ENCODE measurements around the gene LGR4. TPM values are rescaled to one million over a fixed set of nuclear protein-coding genes. Genes with fewer than 3 reads are reported as not detected.

LGR4 gene
- total and polyA plus RNA-seq, 2 of the 13 experiments (the other 11 are each of a cell fraction or from before 2014, with no cell fraction given): 42.1 to 68.7 TPM

DNA sequence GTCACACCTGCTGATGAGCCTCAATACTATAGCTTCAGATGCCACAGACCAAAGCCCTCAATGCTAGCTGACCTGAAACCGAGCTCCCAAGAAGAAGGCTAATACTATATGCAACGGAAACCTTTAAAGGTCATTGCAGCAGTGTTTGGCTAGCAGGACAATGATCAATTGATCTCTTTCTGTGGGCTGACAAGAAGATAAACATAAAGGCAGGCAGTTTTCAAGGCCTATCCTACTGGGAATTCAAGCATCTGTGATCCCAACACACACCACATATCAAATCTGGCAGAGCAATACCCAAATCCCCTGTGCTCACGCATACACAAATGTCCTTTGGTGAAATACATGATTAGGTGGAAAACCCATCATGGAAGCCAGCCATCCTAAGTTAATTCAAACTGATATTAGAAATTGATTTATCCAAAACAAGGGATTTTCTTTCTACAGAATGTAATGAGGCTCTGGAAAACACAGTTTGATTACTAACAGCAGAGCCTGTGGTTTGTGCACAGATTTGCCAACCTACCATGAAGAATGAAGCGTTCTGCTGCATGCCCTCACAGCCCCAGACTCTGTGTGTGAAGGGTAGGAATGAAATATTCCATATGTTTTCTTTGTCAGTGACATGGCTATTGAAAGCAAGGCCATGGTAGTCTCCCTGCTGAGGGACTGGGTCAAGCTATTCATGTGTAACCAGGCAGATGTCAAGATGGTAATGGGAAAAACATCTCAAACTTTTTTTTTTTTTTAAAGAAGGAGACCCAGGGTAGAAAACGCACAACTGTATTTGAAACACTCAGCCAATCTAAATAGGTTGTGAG lies 12.2 kb downstream of the LGR4 start (continued):
- TF ChIP-seq GFI1 (CRISPR knock-in tag; IDR thresholded peaks at IDR 0.05; ENCODE audit: borderline replicate concordance) (peak; percentile 11; the same call in 1 of the 2 replicates), SNAPC4 (CRISPR knock-in tag; IDR thresholded peaks at IDR 0.05) (no peak), MAX (IDR thresholded peaks at IDR 0.05) (no peak), ZNF615 (CRISPR knock-in tag; IDR thresholded peaks at IDR 0.05; ENCODE audit: borderline replicate concordance) (no peak), ZNF749 (CRISPR knock-in tag; IDR thresholded peaks at IDR 0.05; ENCODE audit: borderline replicate concordance) (peak; percentile 51; the same call in 1 of the 2 replicates), ZNF326 (CRISPR knock-in tag; IDR thresholded peaks at IDR 0.05; ENCODE audit: borderline replicate concordance) (no peak), ZNF777 (CRISPR knock-in tag; IDR thresholded peaks at IDR 0.05) (no peak), NCOA2 (CRISPR knock-in tag; IDR thresholded peaks at IDR 0.05) (peak; percentile 88), ZBTB39 (CRISPR knock-in tag; IDR thresholded peaks at IDR 0.05) (no peak), ZNF451 (CRISPR knock-in tag; IDR thresholded peaks at IDR 0.05) (no peak), TBP (CRISPR knock-in tag; IDR thresholded peaks at IDR 0.05) (no peak), KLF12 (CRISPR knock-in tag; IDR thresholded peaks at IDR 0.05; ENCODE audit: borderline replicate concordance) (no peak), CSRNP1 (CRISPR knock-in tag; IDR thresholded peaks at IDR 0.05) (no peak), KDM3A (CRISPR knock-in tag; IDR thresholded peaks at IDR 0.05; ENCODE audit: low read depth) (0 out of 2 replicates have a peak, but pooled peaks have one; percentile 32), EHMT2 (IDR thresholded peaks at IDR 0.05; ENCODE audit: borderline replicate concordance, low read depth, low read length) (no peak; the same call in 1 of the 2 replicates), HDAC1 (CRISPR knock-in tag; IDR thresholded peaks at IDR 0.05) (peak; percentile 75), KLF15 (CRISPR knock-in tag; IDR thresholded peaks at IDR 0.05; ENCODE audit: borderline replicate concordance) (no peak), ZNF563 (CRISPR knock-in tag; IDR thresholded peaks at IDR 0.05) (no peak), ZBTB20 (CRISPR knock-in tag; IDR thresholded peaks at IDR 0.05; ENCODE audit: borderline replicate concordance, low read depth) (peak; percentile 89)

Data from HepG2 (cell line).